HG03175 (cell line): Measurements from ENCODE around the gene MICU1.

ENCODE experiments used
- ATAC-seq: cut with Tn5 transposase; IDR thresholded peaks from one replicate; pipeline ENCODE4 v1.9.1; 2021; ENCODE audit warnings: mild to moderate bottlenecking, moderate library complexity; ENCODE audit not compliant: unreplicated experiment

MICU1 gene

GRCh38 chr10:72637398-72637857 lies 11.5 kb upstream of the MICU1 start:
- ATAC-seq, result no peak

DNA sequence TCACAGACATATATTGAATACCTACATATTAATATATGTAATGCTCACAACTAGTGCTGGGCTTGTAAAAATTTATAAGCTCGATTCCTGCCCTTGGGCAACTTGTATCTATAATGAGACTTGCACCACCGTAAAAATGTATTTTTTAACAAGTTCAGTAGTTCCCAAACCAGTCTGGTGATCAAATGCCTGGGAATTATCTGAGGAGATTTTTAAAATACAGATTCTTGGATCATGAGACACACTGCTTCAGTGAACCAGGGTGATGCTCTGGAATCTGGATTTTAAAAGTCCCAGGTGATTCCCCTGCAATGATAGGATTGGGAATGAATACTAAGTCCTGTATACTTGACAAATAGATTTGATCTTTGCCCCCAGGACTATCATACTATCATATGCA lies 4.3 kb upstream of the MICU1 start:
- ATAC-seq, result no peak

GRCh38 chr10:72626444-72626754 lies 520 bp upstream of the MICU1 start:
- ATAC-seq, result no peak

GRCh38 chr10:72625276-72625607 lies 637 bp downstream of the MICU1 start:
- ATAC-seq, result no peak

DNA sequence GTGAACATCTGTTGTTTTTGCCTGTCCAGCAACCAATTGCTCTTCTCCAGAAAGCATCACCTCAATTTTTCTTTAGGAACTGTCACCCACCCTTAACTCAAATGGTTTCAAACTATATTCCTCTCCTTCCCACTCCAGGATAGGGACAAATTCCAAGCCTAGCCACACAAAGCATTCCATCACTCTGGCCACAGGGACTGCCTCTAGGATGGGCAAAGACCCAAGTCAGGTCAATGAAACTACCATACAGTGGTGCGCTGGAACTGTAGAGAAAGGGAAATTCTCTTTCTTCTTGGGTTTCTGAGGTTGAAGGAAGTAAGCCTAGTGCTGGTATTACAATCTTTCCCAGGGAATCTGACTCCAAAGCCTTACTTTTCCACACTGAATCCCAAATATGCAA lies 3.6 kb downstream of the MICU1 start:
- ATAC-seq, result no peak

- no peak for ATAC-seq
Measured at GRCh38 chr10:72616716-72617115, 9.2 kb downstream of the MICU1 start.

GRCh38 chr10:72615970-72616369 lies 9.9 kb downstream of the MICU1 start:
- ATAC-seq, result no peak

DNA sequence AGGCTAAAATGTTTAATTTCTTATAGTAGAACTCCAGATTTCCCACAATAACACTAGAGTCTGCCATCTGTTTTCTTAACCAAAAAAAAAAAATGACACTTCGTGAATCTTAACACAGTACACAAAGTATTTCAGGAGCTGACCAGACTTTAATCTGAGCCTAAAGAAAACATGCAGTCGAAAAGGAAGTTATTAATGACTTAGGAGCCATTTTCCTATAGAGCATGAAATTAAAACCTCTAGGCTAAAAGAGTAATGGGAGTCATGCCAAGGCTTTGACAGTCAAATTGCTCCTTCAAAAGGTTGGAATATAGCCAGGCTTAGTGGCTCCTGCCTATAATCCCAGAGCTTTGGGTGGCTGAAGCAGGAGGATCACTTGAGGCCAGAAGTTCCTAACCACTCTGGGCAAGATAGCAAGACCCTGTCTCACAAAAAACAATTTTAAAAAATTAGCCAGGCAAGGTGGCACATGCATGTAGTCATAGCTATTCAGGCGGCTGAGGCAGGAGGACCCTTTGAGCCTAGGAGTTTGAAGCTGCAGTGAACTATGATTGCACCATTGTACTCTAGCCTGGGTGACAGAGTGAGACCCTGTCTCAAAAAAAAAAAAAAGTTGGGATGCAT lies 13.6 kb downstream of the MICU1 start:
- ATAC-seq, result no peak

DNA sequence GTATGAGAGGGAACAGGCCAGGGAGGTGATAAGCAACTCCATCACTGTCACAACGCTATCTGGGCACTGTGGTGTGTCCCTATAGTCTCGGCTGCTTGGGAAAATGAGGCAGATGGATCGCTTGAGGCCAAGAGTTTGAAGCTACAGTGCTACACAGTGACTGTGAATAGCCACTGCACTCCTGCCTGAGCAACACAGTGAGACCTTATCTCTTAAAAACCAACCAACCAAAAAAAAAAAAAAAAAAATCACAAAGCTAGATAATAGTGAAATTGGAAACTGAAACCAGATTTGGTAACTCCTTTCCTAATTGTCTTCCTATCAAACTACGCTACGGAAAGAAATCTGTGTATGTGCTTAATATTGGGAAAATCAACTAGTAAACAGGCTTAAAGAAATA lies 14.1 kb downstream of the MICU1 start:
- ATAC-seq, result no peak

DNA sequence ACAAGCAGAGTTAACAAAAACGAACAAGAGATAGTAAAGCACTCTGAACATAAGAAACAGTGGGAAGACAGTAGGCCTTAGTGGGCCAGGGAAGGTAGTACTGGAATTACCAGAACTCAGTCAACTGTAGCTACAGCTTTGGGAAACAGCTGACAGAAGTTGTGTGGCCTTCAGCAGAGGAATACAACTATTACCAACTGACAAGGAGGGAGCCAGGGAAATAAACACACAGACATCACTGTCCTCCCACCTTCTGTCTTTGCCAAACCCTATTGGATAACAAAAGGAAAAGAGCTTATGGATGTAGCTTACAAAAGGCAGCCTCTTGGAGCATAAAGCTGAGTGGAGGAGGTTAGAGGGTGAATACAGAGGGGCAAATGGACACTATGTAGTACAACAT lies 15.4 kb downstream of the MICU1 start:
- no peak for ATAC-seq

GRCh38 chr10:72605122-72605521 lies 20.8 kb downstream of the MICU1 start:
- ATAC-seq, result no peak

DNA sequence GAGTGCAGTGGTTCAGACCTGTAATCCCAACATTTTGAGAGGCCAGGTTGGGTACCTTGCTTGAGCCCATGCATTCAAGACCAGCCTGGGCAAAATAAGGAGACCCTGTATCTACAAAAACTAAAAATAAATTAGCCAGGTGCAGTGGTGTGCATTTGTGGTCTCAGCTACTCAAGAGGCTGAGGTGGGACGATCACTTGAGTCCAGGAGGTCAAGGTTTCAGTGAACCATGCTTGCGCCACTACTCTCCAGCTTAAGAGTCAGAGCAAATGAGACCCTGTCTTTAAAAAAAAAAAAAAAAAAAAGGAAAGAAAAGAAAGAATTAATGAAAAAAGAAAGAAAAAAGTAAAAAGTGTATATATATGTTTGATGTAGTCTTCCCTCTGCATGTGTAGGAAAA lies 24.7 kb downstream of the MICU1 start:
- ATAC-seq, result no peak

GRCh38 chr10:72598769-72599701 lies 26.8 kb downstream of the MICU1 start:
- no peak for ATAC-seq

- no peak for ATAC-seq
Measured at GRCh38 chr10:72597897-72598296, 28.0 kb downstream of the MICU1 start.

DNA sequence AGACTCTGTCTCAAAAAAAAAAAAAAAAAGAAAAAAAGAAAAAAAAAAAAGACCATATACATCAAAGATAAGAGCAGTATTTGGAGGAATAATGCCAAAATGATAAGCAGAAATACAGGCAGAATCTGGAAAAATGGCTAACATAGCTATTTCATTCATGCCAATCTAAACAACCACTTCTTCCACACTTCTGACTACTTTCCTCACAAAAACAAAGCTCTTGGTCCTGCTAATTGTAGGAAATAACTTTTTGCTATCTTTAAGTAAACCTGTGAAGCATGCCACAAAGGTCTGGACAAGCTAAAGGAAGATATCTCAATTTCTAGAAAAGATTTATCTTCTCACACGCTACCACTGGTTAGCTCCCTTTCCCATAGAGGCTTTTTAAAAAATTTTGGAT lies 30.4 kb downstream of the MICU1 start:
- ATAC-seq, result no peak

GRCh38 chr10:72593963-72594362 lies 31.9 kb downstream of the MICU1 start:
- no peak for ATAC-seq

DNA sequence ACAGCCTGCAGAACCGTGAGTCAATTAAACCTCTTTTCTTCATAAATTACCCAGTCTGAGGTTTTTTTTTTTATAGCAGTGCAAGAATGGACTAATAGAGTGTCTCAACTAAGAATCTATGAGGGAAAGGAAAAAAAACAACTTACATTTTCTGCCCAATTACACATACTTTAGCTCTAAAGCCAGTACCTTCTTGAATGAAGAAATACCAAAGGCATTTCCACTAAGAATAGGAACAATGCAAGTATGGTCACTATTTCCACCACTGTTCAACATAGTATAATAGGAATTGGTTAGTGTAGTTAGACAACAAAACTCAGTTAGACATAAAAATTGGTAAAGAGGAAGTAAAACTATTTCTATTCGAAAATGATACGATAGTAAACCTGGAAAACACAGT lies 37.6 kb downstream of the MICU1 start:
- ATAC-seq, result no peak

GRCh38 chr10:72587568-72587967 lies 38.3 kb downstream of the MICU1 start:
- no peak for ATAC-seq

DNA sequence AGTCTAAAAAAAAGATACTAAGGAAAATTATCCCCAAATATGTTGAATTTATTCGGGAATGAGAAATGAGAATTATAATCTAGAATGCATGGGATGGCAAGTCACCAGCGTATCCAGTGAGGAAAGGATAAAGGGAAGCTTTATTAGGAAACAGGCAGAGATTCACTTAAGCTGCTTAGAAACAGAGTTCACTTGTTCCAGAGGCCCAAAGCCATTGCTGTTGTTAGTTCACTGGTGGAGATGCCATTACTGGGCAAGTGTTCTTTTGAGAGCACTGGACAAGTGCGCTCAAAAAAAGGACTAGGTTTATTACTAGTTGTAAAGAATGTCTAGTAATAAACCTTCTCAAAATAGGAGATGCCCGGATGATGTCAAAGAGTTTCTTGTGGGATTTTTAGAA lies 51.2 kb downstream of the MICU1 start:
- ATAC-seq, result no peak

GRCh38 chr10:72573079-72573478 lies 52.8 kb downstream of the MICU1 start:
- no peak for ATAC-seq

DNA sequence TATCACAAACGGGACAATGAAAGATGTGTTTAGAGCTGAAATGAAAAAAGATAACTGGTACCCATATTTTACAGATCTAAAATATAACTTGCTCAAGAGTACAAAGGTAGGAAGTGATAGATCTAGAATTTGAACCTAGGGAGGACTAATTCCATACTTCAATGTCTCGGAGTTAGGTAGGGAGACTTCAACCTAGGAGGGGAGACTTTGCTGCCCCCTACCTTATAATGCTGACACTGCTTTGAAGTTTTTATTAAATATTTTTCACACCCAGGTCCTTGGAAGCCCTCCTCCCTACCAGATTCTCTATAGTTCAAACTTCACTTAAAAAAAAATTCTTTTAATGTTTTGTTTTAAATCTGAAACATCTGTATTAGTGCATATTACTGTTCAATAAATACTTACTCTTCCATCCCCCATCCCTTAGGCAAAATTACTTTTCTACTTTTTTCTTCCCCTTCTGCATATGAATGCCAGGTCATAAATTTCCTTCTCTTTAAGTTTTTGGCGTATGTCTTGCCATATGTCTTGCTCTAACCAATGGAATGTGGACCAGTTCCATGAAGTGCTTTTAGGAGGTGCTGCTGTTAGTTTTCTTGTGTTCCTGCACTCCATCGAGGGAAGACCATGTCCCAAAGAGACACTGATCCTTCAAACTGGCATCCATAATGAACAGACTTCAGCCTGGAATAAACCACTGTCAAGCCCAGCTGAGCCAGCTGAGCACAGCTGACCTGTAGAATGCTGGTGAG lies 57.8 kb downstream of the MICU1 start:
- ATAC-seq, result no peak

DNA sequence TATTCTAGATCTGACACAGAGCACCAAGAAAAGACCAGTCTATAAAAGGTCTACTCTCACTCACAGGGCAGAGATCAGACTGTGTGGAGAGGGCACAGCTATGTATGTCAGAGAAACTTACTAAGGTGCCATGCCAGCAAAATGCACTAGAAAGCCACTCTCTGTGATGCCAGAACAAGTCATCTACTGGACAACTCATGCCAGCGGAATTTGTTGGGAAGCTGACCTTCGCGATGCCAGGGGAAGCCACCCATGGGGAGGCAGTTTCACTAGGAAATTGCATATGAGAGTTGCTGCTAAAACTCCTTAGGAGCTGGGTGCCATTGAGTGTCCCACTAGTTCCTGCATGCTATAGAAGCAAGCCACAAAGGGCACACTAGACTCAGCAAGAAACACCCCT lies 58.5 kb downstream of the MICU1 start:
- ATAC-seq, result no peak
